ENCODE measurements around the gene SLC29A3. TPM values are rescaled to one million over a fixed set of nuclear protein-coding genes. Genes with fewer than 3 reads are reported as not detected.

Gene SLC29A3
- total RNA-seq, 1 experiment from 2014 or later = 7.6 TPM

DNA sequence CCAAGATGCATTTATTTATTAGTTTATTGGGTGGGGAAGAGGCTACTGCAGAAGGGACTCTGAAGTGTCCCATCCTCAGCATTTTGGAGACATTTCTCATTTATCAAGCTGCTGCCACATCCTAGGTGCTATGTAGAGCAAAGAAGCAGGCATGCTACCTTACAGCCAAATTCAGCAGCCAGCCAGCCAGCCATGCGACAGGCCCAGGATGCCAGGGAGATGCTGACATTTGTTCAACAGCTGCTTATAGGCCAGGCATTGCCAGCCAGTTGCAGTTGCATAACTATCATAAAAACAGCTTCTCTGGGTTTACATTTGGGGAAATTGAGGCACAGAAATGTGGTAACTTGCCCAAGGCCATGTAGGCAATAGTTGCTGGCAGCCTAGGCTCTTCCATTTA lies 2.3 kb downstream of the SLC29A3 start:
- Histone ChIP-seq H3K4me1 (ENCODE audit: control insufficient read depth, insufficient read depth, low read length) (peaks cover 10% of the 10 kb centered on the region), H3K27ac (ENCODE audit: low read length) (no peak overlapping the region), H3K9me3 (ENCODE audit: control insufficient read depth, insufficient read depth, low read depth, low read length) (no peaks in the 10 kb centered on the region), H3K4me3 (ENCODE audit: low read depth in 2 of 2, low read length in 2 of 2) (no peak overlapping the region), H3K27me3 (ENCODE audit: control insufficient read depth, insufficient read depth, low read length) (no peaks in the 10 kb centered on the region), H3K36me3 (ENCODE audit: control insufficient read depth, insufficient read depth, low read length) (no peaks in the 10 kb centered on the region)
- ChIA-PET CTCF (interaction anchor here (1.3 kb wide), 1 partner anchor 38 kb away, joined by 3 read pairs; no protein-coding TSS in a partner anchor), POLR2A (no interaction called here)
- no peak for TF ChIP-seq TCF7L2 (IDR thresholded peaks at IDR 0.05; ENCODE audit: low read depth, low read length)
- no peak for TF ChIP-seq POLR2AphosphoS5 (IDR thresholded peaks at IDR 0.05; ENCODE audit: low read depth, low read length)
- TF ChIP-seq, protein P1, sequence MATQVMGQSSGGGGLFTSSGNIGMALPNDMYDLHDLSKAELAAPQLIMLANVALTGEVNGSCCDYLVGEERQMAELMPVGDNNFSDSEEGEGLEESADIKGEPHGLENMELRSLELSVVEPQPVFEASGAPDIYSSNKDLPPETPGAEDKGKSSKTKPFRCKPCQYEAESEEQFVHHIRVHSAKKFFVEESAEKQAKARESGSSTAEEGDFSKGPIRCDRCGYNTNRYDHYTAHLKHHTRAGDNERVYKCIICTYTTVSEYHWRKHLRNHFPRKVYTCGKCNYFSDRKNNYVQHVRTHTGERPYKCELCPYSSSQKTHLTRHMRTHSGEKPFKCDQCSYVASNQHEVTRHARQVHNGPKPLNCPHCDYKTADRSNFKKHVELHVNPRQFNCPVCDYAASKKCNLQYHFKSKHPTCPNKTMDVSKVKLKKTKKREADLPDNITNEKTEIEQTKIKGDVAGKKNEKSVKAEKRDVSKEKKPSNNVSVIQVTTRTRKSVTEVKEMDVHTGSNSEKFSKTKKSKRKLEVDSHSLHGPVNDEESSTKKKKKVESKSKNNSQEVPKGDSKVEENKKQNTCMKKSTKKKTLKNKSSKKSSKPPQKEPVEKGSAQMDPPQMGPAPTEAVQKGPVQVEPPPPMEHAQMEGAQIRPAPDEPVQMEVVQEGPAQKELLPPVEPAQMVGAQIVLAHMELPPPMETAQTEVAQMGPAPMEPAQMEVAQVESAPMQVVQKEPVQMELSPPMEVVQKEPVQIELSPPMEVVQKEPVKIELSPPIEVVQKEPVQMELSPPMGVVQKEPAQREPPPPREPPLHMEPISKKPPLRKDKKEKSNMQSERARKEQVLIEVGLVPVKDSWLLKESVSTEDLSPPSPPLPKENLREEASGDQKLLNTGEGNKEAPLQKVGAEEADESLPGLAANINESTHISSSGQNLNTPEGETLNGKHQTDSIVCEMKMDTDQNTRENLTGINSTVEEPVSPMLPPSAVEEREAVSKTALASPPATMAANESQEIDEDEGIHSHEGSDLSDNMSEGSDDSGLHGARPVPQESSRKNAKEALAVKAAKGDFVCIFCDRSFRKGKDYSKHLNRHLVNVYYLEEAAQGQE (IDR thresholded peaks at IDR 0.05; ENCODE audit: insufficient read depth in 1 of 2, low read depth in 2 of 2, low read length in 1 of 2) = no peak
- TF ChIP-seq SIN3A (IDR thresholded peaks at IDR 0.05; ENCODE audit: borderline replicate concordance, insufficient read depth, low read depth, low read length) = no peak
- TF ChIP-seq, protein P2, sequence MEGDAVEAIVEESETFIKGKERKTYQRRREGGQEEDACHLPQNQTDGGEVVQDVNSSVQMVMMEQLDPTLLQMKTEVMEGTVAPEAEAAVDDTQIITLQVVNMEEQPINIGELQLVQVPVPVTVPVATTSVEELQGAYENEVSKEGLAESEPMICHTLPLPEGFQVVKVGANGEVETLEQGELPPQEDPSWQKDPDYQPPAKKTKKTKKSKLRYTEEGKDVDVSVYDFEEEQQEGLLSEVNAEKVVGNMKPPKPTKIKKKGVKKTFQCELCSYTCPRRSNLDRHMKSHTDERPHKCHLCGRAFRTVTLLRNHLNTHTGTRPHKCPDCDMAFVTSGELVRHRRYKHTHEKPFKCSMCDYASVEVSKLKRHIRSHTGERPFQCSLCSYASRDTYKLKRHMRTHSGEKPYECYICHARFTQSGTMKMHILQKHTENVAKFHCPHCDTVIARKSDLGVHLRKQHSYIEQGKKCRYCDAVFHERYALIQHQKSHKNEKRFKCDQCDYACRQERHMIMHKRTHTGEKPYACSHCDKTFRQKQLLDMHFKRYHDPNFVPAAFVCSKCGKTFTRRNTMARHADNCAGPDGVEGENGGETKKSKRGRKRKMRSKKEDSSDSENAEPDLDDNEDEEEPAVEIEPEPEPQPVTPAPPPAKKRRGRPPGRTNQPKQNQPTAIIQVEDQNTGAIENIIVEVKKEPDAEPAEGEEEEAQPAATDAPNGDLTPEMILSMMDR (IDR thresholded peaks at IDR 0.05) = no peak
- intact Hi-C loops (cut with micrococcal nuclease; ENCODE audit: unreplicated experiment) = no loop called here
- ATAC-seq (no peak), DNase-seq (ENCODE audit: low read depth, low spot score) (no peak)
- no TSS peak for BruUV-seq (replicated peaks)
- in situ Hi-C loops (cut with HindIII; ENCODE audit: low pct_unique_long_range_greater_than_20kb, low sequenced_read_pairs) = no loop called here

DNA sequence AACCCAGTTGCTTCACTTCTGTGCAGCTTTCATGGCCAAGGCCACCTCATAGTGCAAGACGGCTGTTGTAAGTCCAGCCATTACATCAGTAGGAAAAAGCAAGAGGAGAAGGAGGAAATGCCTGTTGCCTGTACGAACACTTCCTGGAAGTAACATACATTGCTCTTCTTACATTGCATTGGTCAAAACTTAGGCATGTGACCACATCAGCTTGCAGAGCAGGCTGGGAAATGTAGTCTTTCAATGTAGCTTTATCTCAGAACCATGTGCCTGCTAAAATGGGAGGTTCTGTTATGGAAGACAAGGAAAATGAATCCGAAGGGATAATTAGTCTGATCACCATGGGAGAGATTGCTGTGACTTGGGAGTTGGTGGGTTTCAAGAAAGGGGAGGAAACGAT lies 4.3 kb downstream of the SLC29A3 start:
- CTCF ChIA-PET = no interaction called here
- no peak for TF ChIP-seq POLR2AphosphoS5 (IDR thresholded peaks at IDR 0.05; ENCODE audit: low read depth, low read length)
- TF ChIP-seq, protein P2 (IDR thresholded peaks at IDR 0.05) = no peak
- TF ChIP-seq, protein P1 (IDR thresholded peaks at IDR 0.05; ENCODE audit: insufficient read depth in 1 of 2, low read depth in 2 of 2, low read length in 1 of 2) = no peak
- peaks cover 10% of the 10 kb centered on the region for H3K4me1 ChIP-seq (ENCODE audit: control insufficient read depth, insufficient read depth, low read length)
- no peak overlapping the region for H3K27ac ChIP-seq (ENCODE audit: low read length)
- in situ Hi-C loops (cut with HindIII; ENCODE audit: low pct_unique_long_range_greater_than_20kb, low sequenced_read_pairs) = no loop called here
- BruUV-seq (replicated peaks) = no TSS peak
- ATAC-seq (no peak), DNase-seq (ENCODE audit: low read depth, low spot score) (no peak)
- no peaks in the 10 kb centered on the region for H3K36me3 ChIP-seq (ENCODE audit: control insufficient read depth, insufficient read depth, low read length)
- H3K27me3 ChIP-seq (ENCODE audit: control insufficient read depth, insufficient read depth, low read length) = no peaks in the 10 kb centered on the region
- intact Hi-C loops (cut with micrococcal nuclease; ENCODE audit: unreplicated experiment) = no loop called here
- H3K9me3 ChIP-seq (ENCODE audit: control insufficient read depth, insufficient read depth, low read depth, low read length) = no peaks in the 10 kb centered on the region
- POLR2A ChIA-PET = no interaction called here
- H3K4me3 ChIP-seq (ENCODE audit: low read depth in 2 of 2, low read length in 2 of 2) = no peak overlapping the region

Data from Panc1 (cell line).